GM12878 (cell line): ENCODE results near the gene RAB3A. TPM values are rescaled to one million over a fixed set of nuclear protein-coding genes. Genes with fewer than 3 reads are reported as not detected.

ENCODE experiments used
- ATAC-seq: fragments of 200-7000 bp; cut with Tn5 transposase; 3 replicates; pipeline ENCODE4 v1.9.1; 2020; ENCODE audit warnings: mild to moderate bottlenecking, moderate library complexity
- BruUV-seq: library from RNA; stranded (reverse); fragments of 400-500 nt; replicated peaks from 2 replicates; lab custom pipeline; 2021; lab: Mats Ljungman, UMichigan
- CTCF ChIA-PET: fragments of 300-600 bp; sonication (Branson Sonifier 250); formaldehyde crosslinking; extraction: SDS; loops from one replicate; lab custom pipeline; 2021; ENCODE audit warnings: inconsistent platforms; lab: Yijun Ruan, JAX
- POLR2A ChIA-PET: fragments of 350-600 bp; formaldehyde crosslinking; extraction: SDS; loops from one replicate; lab custom pipeline; 2021; ENCODE audit warnings: inconsistent platforms; lab: Charles Lee
- RAD21 ChIA-PET: fragments of 300-600 bp; sonication (Branson Sonifier 250); formaldehyde crosslinking; loops from one replicate; lab custom pipeline; 2023; ENCODE audit warnings: antibody characterized with exemption; ENCODE audit not compliant: unreplicated experiment; lab: Charles Lee
- SMC1A ChIA-PET: fragments of 300-600 bp; sonication (Branson Sonifier 250); formaldehyde crosslinking; loops from one replicate; lab custom pipeline; 2023; ENCODE audit not compliant: unreplicated experiment, uncharacterized antibody; lab: Charles Lee
- DNase-seq: peaks from one replicate; pipeline ENCODE4 v3.0.0-alpha.2; 2011; ENCODE audit warnings: low read depth, low spot score
- FAIRE-seq: peaks from 3 replicates; lab custom pipeline; 2011; peaks lifted over from hg19 to GRCh38; lab: Jason Lieb, UNC
- H2AFZ ChIP-seq: 2 replicates; pipeline ENCODE4 v1.6.0; 2011; ENCODE audit warnings: low read depth, low read length, control low read depth; ENCODE audit not compliant: control insufficient read depth
- H3K27ac ChIP-seq: 2 replicates; pipeline ENCODE4 v1.5.1; 2011; ENCODE audit warnings: control low read depth; ENCODE audit not compliant: control insufficient read depth, insufficient read depth
- H3K27me3 ChIP-seq, 2 experiments: replicated peaks in 1 of 2; 2 replicates each; pipeline versions ENCODE4 v1.6.0 to v1.6.1; 2011; ENCODE audit warnings: low read length in 1 of 2; ENCODE audit not compliant: control insufficient read depth in 2 of 2, insufficient read depth in 2 of 2
- H3K36me3 ChIP-seq, 2 experiments: 2 replicates each; pipeline ENCODE4 v1.5.1; 2011; ENCODE audit warnings: low read length in 1 of 2; ENCODE audit not compliant: control insufficient read depth in 2 of 2, insufficient read depth in 2 of 2
- H3K4me1 ChIP-seq: 2 replicates; pipeline ENCODE4 v1.6.1; 2011; ENCODE audit warnings: mild to moderate bottlenecking, low read length, moderate library complexity, mixed read lengths; ENCODE audit not compliant: control insufficient read depth, insufficient read depth
- H3K4me2 ChIP-seq: 2 replicates; pipeline ENCODE4 v1.6.0; 2011; ENCODE audit warnings: control low read depth; ENCODE audit not compliant: control insufficient read depth, insufficient read depth
- H3K4me3 ChIP-seq: fragments of 200-600 bp; sonication (generic); 2 replicates; pipeline ENCODE4 v1.5.1; 2016
- H3K79me2 ChIP-seq: 2 replicates; pipeline ENCODE4 v1.6.0; 2011; ENCODE audit warnings: low read length; ENCODE audit not compliant: control insufficient read depth, insufficient read depth
- H3K9ac ChIP-seq: 2 replicates; pipeline ENCODE4 v1.8.0; 2011; ENCODE audit warnings: low read length, control low read depth, mixed read lengths; ENCODE audit not compliant: control insufficient read depth, insufficient read depth
- H3K9me3 ChIP-seq: replicated peaks from 3 replicates; pipeline ENCODE4 v1.5.1; 2011; ENCODE audit warnings: mild to moderate bottlenecking, low read length; ENCODE audit not compliant: control insufficient read depth, insufficient read depth
- H4K20me1 ChIP-seq: 2 replicates; pipeline ENCODE4 v1.6.0; 2011; ENCODE audit not compliant: control insufficient read depth, insufficient read depth
- CHD1 ChIP-seq: IDR thresholded peaks from 2 replicates; pipeline ENCODE4 v1.6.1; 2012; ENCODE audit warnings: low read depth, low read length, improper control_type of control experiment
- CREM ChIP-seq: IDR thresholded peaks from 2 replicates; pipeline ENCODE4 v1.6.1; 2014; ENCODE audit warnings: antibody characterized with exemption, low read depth
- POLR2AphosphoS2 ChIP-seq: IDR thresholded peaks from 2 replicates; pipeline ENCODE4 v1.6.1; 2011; ENCODE audit warnings: low read depth, mild to moderate bottlenecking, low read length, improper control_type of control experiment, moderate library complexity
- in situ Hi-C: fragments of 300-500 bp; cut with MboI; formaldehyde crosslinking; loops from 9 replicates; pipeline ENCODE4 v1.14.3; 2018; ENCODE audit warnings: mixed read lengths
- intact Hi-C: fragments of 100-400 bp; cut with micrococcal nuclease; formaldehyde crosslinking; loops from one replicate; pipeline ENCODE4 v1.14.2; 2022; ENCODE audit not compliant: unreplicated experiment
- polyA plus RNA-seq, 11 experiments: library from polyadenylated mRNA; depleted of rRNA in 4 of 11; unstranded in 6 of 11; stranded (reverse) in 5 of 11; fragments of >200 nt; fragmentation: Nextera tagmentation in 4 of 11; fragmentation: Illumina TruSeq in 1 of 11; extraction: Ambion mirVana in 4 of 11; extraction: Trizol in 1 of 11; gene quantifications; 1 replicate in 1 of 11; 2 replicates in 10 of 11; pipeline versions ENCODE4 v1.2.1 to v1.2.3, GENCODE V29; 2011 to 2016; ENCODE audit warnings: inconsistent platforms in 2 of 11, missing spikeins in 2 of 11, low read depth in 1 of 11
- total RNA-seq, 4 experiments: library from RNA; depleted of rRNA in 3 of 4; stranded (reverse); fragments of >200 nt in 3 of 4; fragmentation: Illumina TruSeq in 1 of 4; extraction: Trizol in 1 of 4; gene quantifications; 2 replicates each; pipeline versions ENCODE4 v1.2.1 to v1.2.3, GENCODE V29; 2013 to 2021
- TF ChIP-seq, protein P1 (sequence below), 3 experiments: IDR thresholded peaks in 2 of 3; conservative IDR thresholded peaks in 1 of 3; 2 replicates each; pipeline ENCODE4 v1.5.1; 2011; ENCODE audit warnings: low read depth in 3 of 3, low read length in 3 of 3, mild to moderate bottlenecking in 3 of 3, control low read depth in 2 of 3, moderate library complexity in 2 of 3, inconsistent platforms in 1 of 3, mixed read lengths in 1 of 3; ENCODE audit not compliant: control insufficient read depth in 2 of 3, insufficient read depth in 1 of 3; ENCODE audit errors: extremely low read depth in 1 of 3
- TF ChIP-seq, protein P2 (sequence below): fragments of 450-650 bp; IDR thresholded peaks from 2 replicates; pipeline ENCODE4 v1.6.1; 2016; ENCODE audit warnings: mild to moderate bottlenecking

RAB3A gene
- total and polyA plus RNA-seq, 10 of the 15 experiments (the other 5 are each of a cell fraction or from before 2014, with no cell fraction given) = 0.07 to 3.5 (median 1.2) TPM; not detected in 1

DNA sequence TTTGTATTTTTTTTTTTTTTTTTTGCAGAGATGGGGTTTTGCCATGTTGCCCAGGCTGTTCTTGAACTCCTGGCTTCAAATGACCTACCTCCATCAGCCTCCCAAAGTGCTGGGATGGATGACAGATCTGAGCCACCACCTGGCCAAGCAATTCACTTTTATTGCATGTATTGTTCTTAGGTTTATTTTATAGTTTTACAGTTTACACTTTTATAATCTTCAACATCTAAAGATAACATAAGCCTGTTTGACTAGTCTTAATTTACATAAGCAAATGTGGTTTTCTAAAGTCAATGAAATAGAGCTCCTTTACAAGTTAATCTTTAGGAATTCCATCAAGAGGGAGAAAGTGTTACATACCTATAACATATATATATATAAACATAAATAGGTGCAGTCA lies 20.3 kb downstream of the RAB3A start:
- Histone ChIP-seq H3K27ac (no peak overlapping the region), H4K20me1 (no peaks in the 10 kb centered on the region), H3K4me1 (peaks cover 3% of the 10 kb centered on the region), H3K9ac (no peak overlapping the region), H3K9me3 (no peaks in the 10 kb centered on the region), H3K4me2 (no peak overlapping the region), H3K27me3 (no peaks in the 10 kb centered on the region), H2AFZ (no peak overlapping the region), H3K79me2 (no peaks in the 10 kb centered on the region), H3K36me3 (peaks cover 0 to 3% of the 10 kb centered on the region in 2 experiments; a peak in 1 of 4 replicates), H3K4me3 (no peak overlapping the region)
- TF ChIP-seq POLR2AphosphoS2 (no peak), CHD1 (no peak), CREM (no peak)
- TF ChIP-seq, protein P1, sequence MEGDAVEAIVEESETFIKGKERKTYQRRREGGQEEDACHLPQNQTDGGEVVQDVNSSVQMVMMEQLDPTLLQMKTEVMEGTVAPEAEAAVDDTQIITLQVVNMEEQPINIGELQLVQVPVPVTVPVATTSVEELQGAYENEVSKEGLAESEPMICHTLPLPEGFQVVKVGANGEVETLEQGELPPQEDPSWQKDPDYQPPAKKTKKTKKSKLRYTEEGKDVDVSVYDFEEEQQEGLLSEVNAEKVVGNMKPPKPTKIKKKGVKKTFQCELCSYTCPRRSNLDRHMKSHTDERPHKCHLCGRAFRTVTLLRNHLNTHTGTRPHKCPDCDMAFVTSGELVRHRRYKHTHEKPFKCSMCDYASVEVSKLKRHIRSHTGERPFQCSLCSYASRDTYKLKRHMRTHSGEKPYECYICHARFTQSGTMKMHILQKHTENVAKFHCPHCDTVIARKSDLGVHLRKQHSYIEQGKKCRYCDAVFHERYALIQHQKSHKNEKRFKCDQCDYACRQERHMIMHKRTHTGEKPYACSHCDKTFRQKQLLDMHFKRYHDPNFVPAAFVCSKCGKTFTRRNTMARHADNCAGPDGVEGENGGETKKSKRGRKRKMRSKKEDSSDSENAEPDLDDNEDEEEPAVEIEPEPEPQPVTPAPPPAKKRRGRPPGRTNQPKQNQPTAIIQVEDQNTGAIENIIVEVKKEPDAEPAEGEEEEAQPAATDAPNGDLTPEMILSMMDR (IDR thresholded peaks at IDR 0.05 in 2 of 3, conservative IDR thresholded peaks at IDR 0.05 in 1 of 3; ENCODE audit: control insufficient read depth in 2 of 3, extremely low read depth in 1 of 3, insufficient read depth in 1 of 3, low read depth in 3 of 3, low read length in 3 of 3) = no peak
- TF ChIP-seq, protein P2, sequence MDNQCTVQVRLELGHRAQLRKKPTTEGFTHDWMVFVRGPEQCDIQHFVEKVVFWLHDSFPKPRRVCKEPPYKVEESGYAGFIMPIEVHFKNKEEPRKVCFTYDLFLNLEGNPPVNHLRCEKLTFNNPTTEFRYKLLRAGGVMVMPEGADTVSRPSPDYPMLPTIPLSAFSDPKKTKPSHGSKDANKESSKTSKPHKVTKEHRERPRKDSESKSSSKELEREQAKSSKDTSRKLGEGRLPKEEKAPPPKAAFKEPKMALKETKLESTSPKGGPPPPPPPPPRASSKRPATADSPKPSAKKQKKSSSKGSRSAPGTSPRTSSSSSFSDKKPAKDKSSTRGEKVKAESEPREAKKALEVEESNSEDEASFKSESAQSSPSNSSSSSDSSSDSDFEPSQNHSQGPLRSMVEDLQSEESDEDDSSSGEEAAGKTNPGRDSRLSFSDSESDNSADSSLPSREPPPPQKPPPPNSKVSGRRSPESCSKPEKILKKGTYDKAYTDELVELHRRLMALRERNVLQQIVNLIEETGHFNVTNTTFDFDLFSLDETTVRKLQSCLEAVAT = no peak
- DNase-seq (no peak), ATAC-seq (no peak), FAIRE-seq (no peak)
- in situ Hi-C loops = no loop called here
- RAD21 ChIA-PET = interaction anchor here (0.8 to 5.1 kb wide), 4 partner anchors 8 to 15 kb away, joined by 3 to 22 read pairs (median 4); partner anchors contain the start of genes IFI30 and MPV17L2
- SMC1A ChIA-PET = interaction anchor here (0.7 to 4.6 kb wide), 5 partner anchors 9 to 64 kb away, joined by 3 to 21 read pairs (median 7); partner anchors contain the start of genes IFI30 and MPV17L2
- intact Hi-C loops = no loop called here
- CTCF ChIA-PET = interaction anchor here (1.0 to 2.2 kb wide), 4 partner anchors 8 to 13 kb away, joined by 3 to 8 read pairs (median 4); partner anchors contain the start of gene MPV17L2
- BruUV-seq = no TSS peak
- POLR2A ChIA-PET = interaction anchor here (0.6 to 2.3 kb wide), 6 partner anchors 9 to 93 kb away, joined by 3 to 11 read pairs (median 4); partner anchors contain the start of genes IFI30 and MPV17L2
